Measurements from ENCODE around the gene HOXD8. TPM values are rescaled to one million over a fixed set of nuclear protein-coding genes. Genes with fewer than 3 reads are reported as not detected.

HOXD8 gene
- total RNA-seq, 1 experiment from 2014 or later: not detected

- H3K27ac Mint-ChIP-seq (ENCODE audit: low read depth, unreplicated experiment): no peak overlapping the region
- peaks cover 33% of the 10 kb centered on the region for H3K27me3 Mint-ChIP-seq (ENCODE audit: insufficient read depth, unreplicated experiment)
- ChIA-PET CTCF (interaction anchor here (0.8 to 2.3 kb wide), 3 partner anchors 7 to 1072 kb away, joined by 3 to 10 read pairs (median 3); no protein-coding TSS in a partner anchor), POLR2A (no interaction called here)
- no peak for DNase-seq (ENCODE audit: unreplicated experiment)
- H3K36me3 Mint-ChIP-seq (ENCODE audit: insufficient read depth, unreplicated experiment): no peaks in the 10 kb centered on the region
- H3K4me1 Mint-ChIP-seq (ENCODE audit: insufficient read depth, unreplicated experiment): peaks cover 7% of the 10 kb centered on the region
- intact Hi-C loops (cut with micrococcal nuclease): no loop called here
- no peak overlapping the region for H3K4me3 Mint-ChIP-seq (ENCODE audit: unreplicated experiment)
- TF ChIP-seq CTCF (IDR thresholded peaks at IDR 0.05; ENCODE audit: unreplicated experiment): no peak
- H3K9me3 Mint-ChIP-seq (ENCODE audit: unreplicated experiment): no peaks in the 10 kb centered on the region
- BruUV-seq (replicated peaks): no TSS peak
Observed at GRCh38 chr2:176103194-176103593, 26.3 kb upstream of the HOXD8 start.

GRCh38 chr2:176103742-176104315 lies 25.7 kb upstream of the HOXD8 start:
- no peak for TF ChIP-seq CTCF (IDR thresholded peaks at IDR 0.05; ENCODE audit: unreplicated experiment)

GRCh38 chr2:176104316-176105077 lies 25.0 kb upstream of the HOXD8 start:
- no peak for TF ChIP-seq CTCF (IDR thresholded peaks at IDR 0.05; ENCODE audit: unreplicated experiment)
- intact Hi-C loops (cut with micrococcal nuclease): no loop called here
- Mint-ChIP-seq H3K9me3 (ENCODE audit: unreplicated experiment) (no peaks in the 10 kb centered on the region), H3K27ac (ENCODE audit: low read depth, unreplicated experiment) (no peak overlapping the region), H3K4me1 (ENCODE audit: insufficient read depth, unreplicated experiment) (peaks cover 7% of the 10 kb centered on the region), H3K4me3 (ENCODE audit: unreplicated experiment) (no peak overlapping the region), H3K27me3 (ENCODE audit: insufficient read depth, unreplicated experiment) (peaks cover 22% of the 10 kb centered on the region), H3K36me3 (ENCODE audit: insufficient read depth, unreplicated experiment) (no peaks in the 10 kb centered on the region)
- ChIA-PET CTCF (interaction anchor here (0.6 to 1.1 kb wide), 3 partner anchors 505 to 853 kb away, joined by 3 to 4 read pairs (median 3); no protein-coding TSS in a partner anchor), POLR2A (no interaction called here)
- BruUV-seq (replicated peaks): no TSS peak
- no peak for DNase-seq (ENCODE audit: unreplicated experiment)

More at GRCh38 chr2:176103742-176104315, 25.7 kb upstream of the HOXD8 start:
- Mint-ChIP-seq H3K27me3 (ENCODE audit: insufficient read depth, unreplicated experiment) (peaks cover 27% of the 10 kb centered on the region), H3K27ac (ENCODE audit: low read depth, unreplicated experiment) (no peak overlapping the region), H3K9me3 (ENCODE audit: unreplicated experiment) (no peaks in the 10 kb centered on the region), H3K36me3 (ENCODE audit: insufficient read depth, unreplicated experiment) (no peaks in the 10 kb centered on the region), H3K4me3 (ENCODE audit: unreplicated experiment) (no peak overlapping the region), H3K4me1 (ENCODE audit: insufficient read depth, unreplicated experiment) (peaks cover 7% of the 10 kb centered on the region)
- no TSS peak for BruUV-seq (replicated peaks)
- intact Hi-C loops (cut with micrococcal nuclease): no loop called here
- ChIA-PET POLR2A (no interaction called here), CTCF (interaction anchor here (0.6 to 2.3 kb wide), 3 partner anchors 7 to 1073 kb away, joined by 3 to 10 read pairs (median 3); no protein-coding TSS in a partner anchor)
- DNase-seq (ENCODE audit: unreplicated experiment): no peak

GRCh38 chr2:176105078-176105729 lies 24.3 kb upstream of the HOXD8 start:
- DNase-seq (ENCODE audit: unreplicated experiment): no peak
- POLR2A ChIA-PET: no interaction called here
- Mint-ChIP-seq H3K4me3 (ENCODE audit: unreplicated experiment) (no peak overlapping the region), H3K27ac (ENCODE audit: low read depth, unreplicated experiment) (no peak overlapping the region), H3K9me3 (ENCODE audit: unreplicated experiment) (no peaks in the 10 kb centered on the region), H3K36me3 (ENCODE audit: insufficient read depth, unreplicated experiment) (no peaks in the 10 kb centered on the region), H3K4me1 (ENCODE audit: insufficient read depth, unreplicated experiment) (peaks cover 7% of the 10 kb centered on the region), H3K27me3 (ENCODE audit: insufficient read depth, unreplicated experiment) (peaks cover 22% of the 10 kb centered on the region)
- CTCF ChIA-PET: interaction anchor here (0.6 to 1.1 kb wide), 2 partner anchors 831 to 854 kb away, joined by 3 to 4 read pairs; no protein-coding TSS in a partner anchor
- no TSS peak for BruUV-seq (replicated peaks)
- intact Hi-C loops (cut with micrococcal nuclease): no loop called here
- no peak for TF ChIP-seq CTCF (IDR thresholded peaks at IDR 0.05; ENCODE audit: unreplicated experiment)

All from MCF 10A (cell line).